WERI-Rb-1 (cell line): ENCODE results near the gene NEO1.
"Not testable (repeated sequence)": the region's sequence is repeated elsewhere in the genome, so short reads cannot be mapped to it uniquely, and the experiment has no call there.

ENCODE experiments used
- DNase-seq: peaks from one replicate; pipeline ENCODE4 v3.0.0-alpha.2; 2020
- H3K27ac ChIP-seq: fragments of 250-450 bp; sonication (Bioruptor Pico); 2 replicates; pipeline ENCODE4 v1.5.1; 2020; ENCODE audit warnings: mild to moderate bottlenecking, moderate library complexity
- H3K27me3 ChIP-seq: fragments of 250-450 bp; sonication (Bioruptor Pico); 2 replicates; pipeline ENCODE4 v1.5.1; 2021; ENCODE audit warnings: mild to moderate bottlenecking, low read depth, moderate library complexity; ENCODE audit not compliant: insufficient read depth, severe bottlenecking
- H3K36me3 ChIP-seq: fragments of 250-450 bp; sonication (Bioruptor Pico); 2 replicates; pipeline ENCODE4 v1.5.1; 2020; ENCODE audit warnings: mild to moderate bottlenecking, moderate library complexity
- H3K4me3 ChIP-seq: 2 replicates; pipeline ENCODE4 v1.5.1; 2011; ENCODE audit warnings: low read depth, mild to moderate bottlenecking, control low read depth, low read length
- H3K9me3 ChIP-seq: fragments of 250-450 bp; sonication (Bioruptor Pico); 2 replicates; pipeline ENCODE4 v1.5.1; 2021; ENCODE audit warnings: mild to moderate bottlenecking, moderate library complexity; ENCODE audit not compliant: severe bottlenecking
- CTCF ChIP-seq: IDR thresholded peaks from 2 replicates; pipeline ENCODE4 v1.5.1; 2011; ENCODE audit warnings: low read depth, mild to moderate bottlenecking, control low read depth, inconsistent platforms, low read length

The NEO1 gene

GRCh38 chr15:73165435-73165834 lies 113.2 kb downstream of the NEO1 start:
- TF ChIP-seq CTCF, result no peak
- DNase-seq, result no peak
- H3K27me3 ChIP-seq, result no peaks in the 10 kb centered on the region
- H3K27ac ChIP-seq, result peak overlapping the region; percentile 75
- H3K9me3 ChIP-seq, result peaks cover 7% of the 10 kb centered on the region
- H3K4me3 ChIP-seq, result no peak overlapping the region
- H3K36me3 ChIP-seq, result peaks cover 29% of the 10 kb centered on the region

- Histone ChIP-seq H3K27me3 (no peaks in the 10 kb centered on the region), H3K36me3 (peaks cover 29% of the 10 kb centered on the region), H3K4me3 (no peak overlapping the region), H3K9me3 (peaks cover 7% of the 10 kb centered on the region), H3K27ac (peak overlapping the region; percentile 75)
- peak; percentile 52 for DNase-seq
- no peak for TF ChIP-seq CTCF
Measured at GRCh38 chr15:73165844-73166243, 113.6 kb downstream of the NEO1 start.

- H3K27ac ChIP-seq, result peak overlapping the region; percentile 75; the same call in 1 of the 2 replicates
Measured at GRCh38 chr15:73166711-73167110, 114.4 kb downstream of the NEO1 start.

DNA sequence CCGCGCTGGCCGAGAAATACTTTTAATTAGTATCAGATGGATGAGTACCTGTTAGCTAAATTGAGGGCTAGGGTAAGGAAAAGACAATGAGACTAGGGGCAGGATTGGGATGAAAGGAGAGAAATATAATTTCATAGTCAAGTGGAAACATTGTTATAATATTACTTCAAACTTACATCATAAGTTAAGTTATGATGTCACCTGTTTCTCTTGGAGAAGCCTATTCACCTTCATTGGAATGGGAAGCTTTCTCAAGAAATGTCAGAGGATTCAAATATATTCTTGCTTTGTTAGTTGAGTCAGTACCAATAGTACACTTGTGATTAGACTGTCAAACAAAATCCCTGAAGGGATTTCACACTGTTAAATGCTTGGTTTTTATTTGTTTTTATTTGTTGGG lies 116.2 kb downstream of the NEO1 start:
- DNase-seq, result no peak
- Histone ChIP-seq H3K4me3 (no peak overlapping the region), H3K9me3 (peaks cover 7% of the 10 kb centered on the region), H3K27me3 (no peaks in the 10 kb centered on the region), H3K27ac (no peak overlapping the region), H3K36me3 (peaks cover 28% of the 10 kb centered on the region)
- TF ChIP-seq CTCF, result no peak

More at GRCh38 chr15:73166711-73167110, 114.4 kb downstream of the NEO1 start:
- not testable (repeated sequence) for DNase-seq, H3K27me3 ChIP-seq, H3K9me3 ChIP-seq, H3K4me3 ChIP-seq
- peaks cover 29% of the 10 kb centered on the region for H3K36me3 ChIP-seq

DNA sequence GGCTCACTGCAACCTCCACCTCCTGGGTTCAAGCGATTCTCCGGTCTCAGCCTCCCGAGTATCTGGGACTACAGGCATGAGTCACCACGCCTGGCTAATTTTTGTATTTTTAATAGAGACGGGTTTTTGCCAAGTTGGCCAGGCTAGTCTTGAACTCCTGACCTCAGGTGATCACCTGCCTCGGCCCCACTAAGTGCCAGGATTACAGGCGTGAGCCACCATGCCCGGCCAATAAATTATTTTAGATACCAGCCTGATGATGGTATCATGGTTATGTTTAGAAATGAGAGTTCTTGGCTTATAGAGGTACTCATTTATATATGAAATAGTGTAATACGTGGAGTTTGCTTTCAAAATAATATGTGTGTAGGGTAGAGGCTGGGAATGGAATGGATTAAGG lies 119.4 kb downstream of the NEO1 start:
- DNase-seq, result no peak
- Histone ChIP-seq H3K27me3 (no peaks in the 10 kb centered on the region), H3K4me3 (no peak overlapping the region), H3K27ac (no peak overlapping the region), H3K36me3 (peaks cover 9% of the 10 kb centered on the region), H3K9me3 (no peaks in the 10 kb centered on the region)
- TF ChIP-seq CTCF, result no peak

DNA sequence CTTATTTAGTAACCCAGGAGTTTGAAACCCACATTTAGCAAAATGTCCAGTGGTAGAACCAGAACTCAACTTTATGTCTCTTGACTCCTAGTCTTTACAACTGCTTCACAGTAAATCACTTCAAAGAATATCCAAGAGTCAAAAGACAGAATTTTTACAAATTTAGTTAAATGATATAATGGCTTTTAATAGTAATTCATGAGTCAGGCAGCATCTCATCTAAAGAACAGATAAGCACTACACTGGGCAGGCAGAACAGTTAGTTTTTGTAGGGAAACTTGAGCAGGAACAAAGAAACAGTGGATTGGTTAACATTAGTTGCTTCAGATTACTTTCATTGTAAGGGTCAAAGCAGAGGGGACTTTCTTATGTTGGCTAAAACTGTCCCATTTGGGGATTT lies 120.2 kb downstream of the NEO1 start:
- Histone ChIP-seq H3K27ac (no peak overlapping the region), H3K27me3 (no peaks in the 10 kb centered on the region), H3K9me3 (no peaks in the 10 kb centered on the region), H3K4me3 (no peak overlapping the region), H3K36me3 (peaks cover 6% of the 10 kb centered on the region)
- no peak for DNase-seq
- TF ChIP-seq CTCF, result no peak
